HG02623 (cell line): ENCODE results near the gene TRIM10.
"Not testable (repeated sequence)": the region's sequence is repeated elsewhere in the genome, so short reads cannot be mapped to it uniquely, and the experiment has no call there.

Experiments
- ATAC-seq: cut with Tn5 transposase; IDR thresholded peaks from one replicate; pipeline ENCODE4 v1.9.1; 2021; ENCODE audit warnings: moderate library complexity; ENCODE audit not compliant: unreplicated experiment

Gene TRIM10

DNA sequence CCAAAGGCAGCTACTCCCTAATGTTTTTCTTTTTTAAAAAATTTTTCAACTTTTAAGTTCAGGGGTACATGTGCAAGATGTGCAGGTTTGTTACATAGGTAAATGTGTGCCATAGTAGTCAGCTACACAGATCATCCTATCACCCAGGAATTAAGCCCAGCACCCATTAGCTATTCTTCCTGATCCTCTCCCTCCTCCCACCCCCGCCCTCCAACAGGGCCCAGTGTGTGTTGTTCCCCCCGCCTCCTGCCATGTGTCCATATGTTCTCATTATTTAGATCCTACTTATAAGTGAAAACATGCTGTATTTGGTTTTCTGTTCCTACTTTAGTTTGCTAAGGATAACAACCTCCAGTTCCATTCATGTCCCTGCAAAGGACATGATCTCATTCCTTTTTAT, 14.8 kb upstream of the TRIM10 start:
- no peak for ATAC-seq

- no peak for ATAC-seq
Measured at GRCh38 chr6:30172681-30173080, 11.7 kb upstream of the TRIM10 start.

DNA sequence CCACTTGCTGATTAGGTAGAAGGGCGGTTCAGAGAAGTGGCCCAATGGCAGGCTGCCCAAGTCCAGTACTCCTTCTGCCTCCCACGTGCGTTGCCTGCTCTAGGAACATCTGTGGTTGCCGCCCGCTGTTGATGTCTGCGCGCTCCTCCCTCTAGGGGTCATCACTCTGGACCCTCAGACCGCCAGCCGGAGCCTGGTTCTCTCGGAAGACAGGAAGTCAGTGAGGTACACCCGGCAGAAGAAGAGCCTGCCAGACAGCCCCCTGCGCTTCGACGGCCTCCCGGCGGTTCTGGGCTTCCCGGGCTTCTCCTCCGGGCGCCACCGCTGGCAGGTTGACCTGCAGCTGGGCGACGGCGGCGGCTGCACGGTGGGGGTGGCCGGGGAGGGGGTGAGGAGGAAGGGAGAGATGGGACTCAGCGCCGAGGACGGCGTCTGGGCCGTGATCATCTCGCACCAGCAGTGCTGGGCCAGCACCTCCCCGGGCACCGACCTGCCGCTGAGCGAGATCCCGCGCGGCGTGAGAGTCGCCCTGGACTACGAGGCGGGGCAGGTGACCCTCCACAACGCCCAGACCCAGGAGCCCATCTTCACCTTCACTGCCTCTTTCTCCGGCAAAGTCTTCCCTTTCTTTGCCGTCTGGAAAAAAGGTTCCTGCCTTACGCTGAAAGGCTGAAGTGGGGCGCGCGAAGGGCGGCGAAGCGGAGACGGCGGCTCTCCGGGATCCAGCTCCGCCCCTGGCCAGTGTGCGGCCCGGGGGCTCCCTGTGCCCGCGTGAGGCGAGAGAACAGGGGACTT, 10.9 kb upstream of the TRIM10 start:
- ATAC-seq, result no peak

- no peak for ATAC-seq
Measured at GRCh38 chr6:30169658-30170614, 8.9 kb upstream of the TRIM10 start.

DNA sequence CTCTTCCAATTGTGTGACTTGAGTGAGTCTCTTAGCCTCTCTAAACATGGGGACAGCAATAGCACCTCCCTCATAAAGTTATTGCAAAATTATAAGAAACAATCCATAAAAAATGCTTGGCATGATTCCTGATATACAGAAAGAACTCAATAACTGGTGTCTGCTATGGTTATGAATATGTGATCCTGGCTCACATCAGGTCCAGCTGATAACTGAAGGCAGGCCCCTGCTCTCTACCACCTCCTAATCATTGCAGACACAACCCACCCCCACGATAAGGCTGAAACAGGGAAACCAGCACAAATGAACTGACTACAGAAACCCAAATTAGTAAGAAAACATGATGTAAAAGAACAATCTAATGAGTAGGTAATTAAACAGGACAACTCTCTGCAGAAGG, 7.7 kb upstream of the TRIM10 start:
- ATAC-seq, result no peak

- ATAC-seq, result no peak
Measured at GRCh38 chr6:30167101-30167500, 6.1 kb upstream of the TRIM10 start.

GRCh38 chr6:30165238-30165637, 4.2 kb upstream of the TRIM10 start:
- not testable (repeated sequence) for ATAC-seq

GRCh38 chr6:30164714-30165113, 3.7 kb upstream of the TRIM10 start:
- ATAC-seq, result no peak

DNA sequence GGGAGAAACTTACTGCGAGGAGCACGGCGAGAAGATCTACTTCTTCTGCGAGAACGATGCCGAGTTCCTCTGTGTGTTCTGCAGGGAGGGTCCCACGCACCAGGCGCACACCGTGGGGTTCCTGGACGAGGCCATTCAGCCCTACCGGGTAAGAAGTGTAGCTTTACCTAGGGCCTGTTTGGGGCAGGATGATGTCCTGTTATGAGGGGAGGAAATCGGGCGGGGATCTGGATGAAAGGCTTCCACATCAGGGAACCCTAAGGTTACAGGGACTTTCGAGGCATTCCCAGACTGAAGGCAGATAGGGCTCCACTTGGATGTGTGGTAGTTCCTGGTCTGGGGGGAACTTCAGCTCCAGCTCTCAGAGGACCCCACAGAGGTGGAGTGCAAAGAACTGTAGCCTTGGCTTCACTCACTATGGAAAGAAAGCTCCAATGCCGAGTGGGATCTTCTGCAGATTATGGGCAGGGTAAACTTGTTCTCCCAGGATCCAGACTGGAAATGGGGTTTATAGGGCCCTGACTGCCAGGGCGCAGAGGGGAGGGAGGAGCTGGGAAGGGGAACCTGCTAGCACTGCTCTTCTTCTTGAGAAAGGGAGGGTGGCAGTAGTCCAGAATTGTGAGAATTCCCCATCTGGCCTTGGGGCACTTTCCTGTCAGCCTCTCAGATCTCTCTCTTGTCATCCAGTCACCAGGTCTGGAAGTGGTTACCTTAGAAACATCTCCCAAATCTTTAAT, 3.1 kb upstream of the TRIM10 start:
- no peak for ATAC-seq

DNA sequence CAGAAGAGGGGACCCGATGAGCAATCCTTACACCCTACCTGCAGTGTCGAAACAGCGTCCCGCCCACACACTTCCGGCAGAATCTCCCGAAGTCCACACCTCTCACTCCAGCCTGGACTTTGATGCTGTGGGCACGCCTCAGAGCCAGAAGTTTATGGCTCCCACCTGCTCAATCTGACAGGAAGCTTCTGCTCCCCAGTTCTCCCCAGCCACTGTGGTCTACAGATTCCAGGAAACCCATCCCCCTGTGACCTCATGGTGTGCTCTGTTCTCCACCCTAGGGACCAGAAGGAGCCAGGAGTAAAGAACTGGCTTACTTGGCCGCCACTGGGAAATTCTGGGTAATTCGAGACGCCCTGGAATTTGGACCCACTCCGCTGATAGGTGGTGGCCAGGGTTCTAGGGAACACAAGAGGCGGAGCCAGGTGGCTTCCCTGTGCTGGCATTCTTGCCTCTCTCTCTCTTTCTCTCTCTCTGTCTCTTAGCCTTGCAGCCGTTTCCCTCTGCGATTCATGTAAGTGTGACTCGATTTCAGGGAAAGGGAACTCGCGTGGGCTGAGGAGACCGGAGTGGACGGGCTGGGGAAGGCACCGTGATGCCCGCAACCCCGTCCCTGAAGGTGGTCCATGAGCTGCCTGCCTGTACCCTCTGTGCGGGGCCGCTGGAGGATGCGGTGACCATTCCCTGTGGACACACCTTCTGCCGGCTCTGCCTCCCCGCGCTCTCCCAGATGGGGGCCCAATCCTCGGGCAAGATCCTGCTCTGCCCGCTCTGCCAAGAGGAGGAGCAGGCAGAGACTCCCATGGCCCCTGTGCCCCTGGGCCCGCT, 2.3 kb upstream of the TRIM10 start, which contains the start of gene TRIM15:
TSS of gene TRIM15 (plus strand) at position 457 of the 828 bp plus-strand sequence. CDS start at position 596, 139 bp downstream.
- ATAC-seq, result no peak

DNA sequence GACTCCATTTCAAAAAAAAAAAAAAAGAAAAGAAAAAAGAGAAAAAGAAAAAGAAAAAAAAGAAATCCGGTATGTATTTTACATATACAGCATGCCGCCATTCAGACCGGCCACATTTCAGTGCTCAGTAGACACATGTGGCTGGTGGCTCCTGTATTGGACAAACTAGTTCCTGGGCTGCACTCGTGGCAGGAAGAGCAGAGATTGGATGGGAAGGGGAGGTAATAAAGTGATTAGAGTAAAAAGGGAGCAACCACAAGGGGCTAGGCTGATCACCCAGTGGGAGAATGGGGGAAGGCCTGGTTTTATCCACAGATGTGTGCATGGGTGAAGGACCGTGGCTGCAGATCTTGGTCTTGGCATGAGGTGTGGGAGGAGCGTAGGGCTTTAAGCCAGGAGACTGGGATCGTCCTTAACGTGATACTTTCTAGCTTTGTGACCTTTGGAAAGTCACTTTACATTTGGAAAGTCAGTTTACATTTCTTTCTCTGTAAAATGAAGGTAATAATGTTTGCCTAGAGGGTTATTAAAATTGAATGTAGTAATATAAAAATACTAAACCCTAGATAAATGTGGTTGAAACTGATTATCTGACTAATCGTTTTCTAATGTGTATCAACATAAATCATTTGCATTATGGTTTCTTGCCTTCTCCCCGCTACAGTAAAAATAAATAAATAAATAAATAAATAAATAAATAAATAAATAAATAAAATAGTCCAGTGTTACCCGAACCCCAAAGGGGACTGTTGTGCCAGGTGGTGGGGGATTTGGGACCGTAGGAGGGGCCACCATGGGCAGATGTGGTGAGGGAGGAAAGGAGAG, 1.5 kb upstream of the TRIM10 start:
- ATAC-seq, result no peak

DNA sequence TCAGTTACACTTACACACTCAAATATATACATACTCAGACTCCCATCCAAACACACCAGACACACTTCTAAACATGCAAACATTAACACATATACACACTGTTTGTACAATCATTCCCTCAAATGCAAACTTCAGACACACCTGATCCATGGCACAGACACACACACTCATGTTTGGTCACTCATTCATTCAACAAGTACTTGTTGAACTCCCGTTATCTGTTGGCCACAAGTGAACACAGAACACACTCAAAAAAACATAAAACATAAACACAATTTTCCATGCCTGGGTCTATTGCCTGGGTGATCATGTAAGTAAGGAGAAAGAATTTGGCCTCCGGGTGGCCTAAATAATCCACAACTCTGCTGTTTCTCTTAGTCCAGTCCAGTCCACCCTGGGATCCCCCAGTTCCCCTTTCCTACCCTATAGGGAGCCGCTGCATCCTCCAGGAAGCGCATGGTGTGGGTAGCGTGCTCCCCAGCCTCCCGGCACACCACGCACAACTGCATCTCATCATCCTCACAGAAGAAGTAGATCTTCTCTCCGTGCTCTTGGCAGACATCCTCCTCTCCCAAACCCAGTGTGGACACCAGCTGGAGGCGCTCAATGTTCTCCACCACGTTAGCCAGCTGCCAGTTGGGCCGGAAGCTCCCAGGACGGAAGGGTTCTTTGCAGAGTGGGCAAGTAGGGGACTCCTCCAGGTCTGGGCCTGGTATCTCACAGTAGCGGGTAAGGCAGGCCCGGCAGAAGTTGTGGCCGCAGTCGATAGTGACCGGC, 815 bp downstream of the TRIM10 start:
- ATAC-seq, result no peak

- ATAC-seq, result no peak
Measured at GRCh38 chr6:30158475-30159040, 2.5 kb downstream of the TRIM10 start.

DNA sequence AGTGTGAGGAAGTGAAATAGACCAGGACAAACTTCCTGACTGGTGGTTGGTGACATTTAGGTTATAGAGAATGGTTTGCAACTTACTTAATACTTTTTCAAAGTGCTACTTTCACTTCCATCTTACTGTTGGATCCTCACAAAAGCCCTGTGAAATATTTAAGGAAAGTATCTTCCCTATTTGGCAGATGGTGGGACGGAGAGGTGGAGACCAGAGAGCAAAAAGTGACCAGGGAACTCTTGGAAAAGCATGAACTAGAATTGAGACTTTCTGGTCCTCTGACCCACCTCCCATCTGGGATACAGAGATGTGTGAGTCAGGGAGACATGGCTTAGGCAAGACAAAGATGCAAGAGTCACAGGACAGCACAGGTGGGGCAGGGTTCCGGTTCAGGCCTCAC, 3.0 kb downstream of the TRIM10 start:
- no peak for ATAC-seq

DNA sequence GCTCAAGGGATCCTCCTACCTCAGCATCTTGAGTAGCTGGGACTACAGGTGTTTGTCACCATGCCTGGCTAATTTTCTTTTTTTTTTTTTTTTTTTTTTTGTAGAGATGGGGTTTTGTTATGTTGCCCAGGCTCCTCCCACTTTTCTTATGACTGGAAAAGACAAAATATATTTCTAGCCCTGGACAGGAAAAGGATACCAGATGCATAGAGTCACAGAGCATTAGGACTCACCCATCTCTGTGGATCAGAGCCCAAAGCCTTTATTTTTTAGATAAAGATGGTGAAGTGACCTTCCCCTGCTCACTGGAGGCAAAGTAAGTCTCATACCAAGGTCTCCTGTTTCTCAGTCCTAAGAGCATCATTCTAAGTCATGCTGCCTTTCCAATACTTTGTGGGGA, 3.4 kb downstream of the TRIM10 start:
- ATAC-seq, result no peak

GRCh38 chr6:30156774-30157173, 4.2 kb downstream of the TRIM10 start:
- ATAC-seq, result no peak

DNA sequence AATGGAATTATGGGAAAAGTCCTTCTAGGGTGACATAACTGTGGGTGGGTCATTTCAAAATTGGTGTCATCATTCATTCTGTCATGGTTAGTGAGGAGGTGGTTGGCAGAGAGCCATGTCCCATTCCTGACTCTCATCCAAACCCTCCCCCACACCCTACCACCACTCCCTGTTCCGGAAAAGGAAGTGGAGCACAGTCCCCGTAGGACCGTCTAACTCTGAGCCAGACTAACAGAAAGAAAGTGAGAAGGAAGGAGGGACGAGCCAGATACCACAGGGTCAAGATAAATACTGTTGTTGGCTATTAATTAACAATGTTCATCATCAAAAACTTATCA, 4.8 kb downstream of the TRIM10 start:
- ATAC-seq, result no peak

GRCh38 chr6:30155520-30156261, 5.3 kb downstream of the TRIM10 start:
- no peak for ATAC-seq
